ENCODE results near the gene C19orf47. TPM values are rescaled to one million over a fixed set of nuclear protein-coding genes. Genes with fewer than 3 reads are reported as not detected.

C19orf47 gene
- total RNA-seq, 1 donor from 2014 or later = 25.8 TPM

- H3K27ac Mint-ChIP-seq (ENCODE audit: unreplicated experiment) = no peak overlapping the region
Observed at GRCh38 chr19:40314656-40315055, 33.5 kb downstream of the C19orf47 start.

GRCh38 chr19:40313229-40313983 lies 34.8 kb downstream of the C19orf47 start:
- no peak for TF ChIP-seq CTCF (IDR thresholded peaks at IDR 0.05; ENCODE audit: partially characterized antibody, unreplicated experiment)
- no peaks in the 10 kb centered on the region for H3K36me3 Mint-ChIP-seq (ENCODE audit: unreplicated experiment)
- peaks cover 2% of the 10 kb centered on the region for H3K4me1 Mint-ChIP-seq (ENCODE audit: low read depth, unreplicated experiment)
- no peaks in the 10 kb centered on the region for H3K27me3 Mint-ChIP-seq (ENCODE audit: unreplicated experiment)
- no peak overlapping the region for H3K4me3 Mint-ChIP-seq (ENCODE audit: unreplicated experiment)
- no peaks in the 10 kb centered on the region for H3K9me3 Mint-ChIP-seq (ENCODE audit: unreplicated experiment)
- no peak overlapping the region for H3K27ac Mint-ChIP-seq (ENCODE audit: unreplicated experiment)
- DNase-seq = no peak

More at GRCh38 chr19:40314656-40315055, 33.5 kb downstream of the C19orf47 start:
- DNase-seq = no peak
- Mint-ChIP-seq H3K4me1 (ENCODE audit: low read depth, unreplicated experiment) (peaks cover 2% of the 10 kb centered on the region), H3K27me3 (ENCODE audit: unreplicated experiment) (no peaks in the 10 kb centered on the region), H3K4me3 (ENCODE audit: unreplicated experiment) (no peak overlapping the region), H3K36me3 (ENCODE audit: unreplicated experiment) (no peaks in the 10 kb centered on the region), H3K9me3 (ENCODE audit: unreplicated experiment) (no peaks in the 10 kb centered on the region)
- TF ChIP-seq CTCF (IDR thresholded peaks at IDR 0.05; ENCODE audit: partially characterized antibody, unreplicated experiment) = no peak

- no peaks in the 10 kb centered on the region for H3K27me3 Mint-ChIP-seq (ENCODE audit: unreplicated experiment)
- no peak overlapping the region for H3K27ac Mint-ChIP-seq (ENCODE audit: unreplicated experiment)
- TF ChIP-seq CTCF (IDR thresholded peaks at IDR 0.05; ENCODE audit: partially characterized antibody, unreplicated experiment) = no peak
- H3K9me3 Mint-ChIP-seq (ENCODE audit: unreplicated experiment) = no peaks in the 10 kb centered on the region
- no peak overlapping the region for H3K4me3 Mint-ChIP-seq (ENCODE audit: unreplicated experiment)
- no peaks in the 10 kb centered on the region for H3K36me3 Mint-ChIP-seq (ENCODE audit: unreplicated experiment)
- DNase-seq = no peak
- H3K4me1 Mint-ChIP-seq (ENCODE audit: low read depth, unreplicated experiment) = peaks cover 2% of the 10 kb centered on the region
Observed at GRCh38 chr19:40312533-40312932, 35.7 kb downstream of the C19orf47 start.

- no peaks in the 10 kb centered on the region for H3K36me3 Mint-ChIP-seq (ENCODE audit: unreplicated experiment)
- no peak for TF ChIP-seq CTCF (IDR thresholded peaks at IDR 0.05; ENCODE audit: partially characterized antibody, unreplicated experiment)
- no peak overlapping the region for H3K4me3 Mint-ChIP-seq (ENCODE audit: unreplicated experiment)
- H3K27me3 Mint-ChIP-seq (ENCODE audit: unreplicated experiment) = no peaks in the 10 kb centered on the region
- H3K4me1 Mint-ChIP-seq (ENCODE audit: low read depth, unreplicated experiment) = peaks cover 5% of the 10 kb centered on the region
- H3K9me3 Mint-ChIP-seq (ENCODE audit: unreplicated experiment) = no peaks in the 10 kb centered on the region
- no peak overlapping the region for H3K27ac Mint-ChIP-seq (ENCODE audit: unreplicated experiment)
- DNase-seq = no peak
Observed at GRCh38 chr19:40309666-40310065, 38.5 kb downstream of the C19orf47 start.

- no peaks in the 10 kb centered on the region for H3K9me3 Mint-ChIP-seq (ENCODE audit: unreplicated experiment)
- H3K27ac Mint-ChIP-seq (ENCODE audit: unreplicated experiment) = no peak overlapping the region
- no peak overlapping the region for H3K4me3 Mint-ChIP-seq (ENCODE audit: unreplicated experiment)
- H3K4me1 Mint-ChIP-seq (ENCODE audit: low read depth, unreplicated experiment) = peaks cover 5% of the 10 kb centered on the region
- no peaks in the 10 kb centered on the region for H3K27me3 Mint-ChIP-seq (ENCODE audit: unreplicated experiment)
- H3K36me3 Mint-ChIP-seq (ENCODE audit: unreplicated experiment) = no peaks in the 10 kb centered on the region
- peak; percentile 84 for TF ChIP-seq CTCF (IDR thresholded peaks at IDR 0.05; ENCODE audit: partially characterized antibody, unreplicated experiment)
- DNase-seq = peak; percentile 83
Observed at GRCh38 chr19:40305403-40305802, 42.8 kb downstream of the C19orf47 start.
